GM19455 (cell line): ENCODE data around the gene CRELD2.

Experiments
- ATAC-seq: cut with Tn5 transposase; IDR thresholded peaks from one replicate; pipeline ENCODE4 v1.9.1; 2021; ENCODE audit not compliant: unreplicated experiment

CRELD2 gene

GRCh38 chr22:49955581-49956417, 37.4 kb downstream of the CRELD2 start:
- ATAC-seq = no peak

GRCh38 chr22:49956418-49956770, 38.0 kb downstream of the CRELD2 start:
- ATAC-seq = no peak

GRCh38 chr22:49956914-49957825, 38.7 kb downstream of the CRELD2 start:
- ATAC-seq = no peak

GRCh38 chr22:49957826-49958365, 39.5 kb downstream of the CRELD2 start:
- ATAC-seq = no peak

- no peak for ATAC-seq
Measured at GRCh38 chr22:49958366-49958921, 40.0 kb downstream of the CRELD2 start.

- no peak for ATAC-seq
Measured at GRCh38 chr22:49958931-49959781, 40.7 kb downstream of the CRELD2 start.

- no peak for ATAC-seq
Measured at GRCh38 chr22:49959782-49960158, 41.3 kb downstream of the CRELD2 start.

GRCh38 chr22:49960159-49961004, 41.9 kb downstream of the CRELD2 start, which contains the start of gene PIM3:
TSS of gene PIM3 (plus strand) at chr22:49960772. CDS start at chr22:49960948, 176 bp downstream.
- ATAC-seq = peak; percentile 58

- ATAC-seq = no peak
Measured at GRCh38 chr22:49961005-49961600, 42.7 kb downstream of the CRELD2 start.

GRCh38 chr22:49961601-49962011, 43.2 kb downstream of the CRELD2 start:
- no peak for ATAC-seq

GRCh38 chr22:49962012-49962750, 43.7 kb downstream of the CRELD2 start:
- ATAC-seq = no peak

- ATAC-seq = no peak
Measured at GRCh38 chr22:49962751-49963646, 44.6 kb downstream of the CRELD2 start.

- no peak for ATAC-seq
Measured at GRCh38 chr22:49963647-49964026, 45.2 kb downstream of the CRELD2 start.

GRCh38 chr22:49964136-49965090, 46.0 kb downstream of the CRELD2 start:
- ATAC-seq = no peak

- ATAC-seq = no peak
Measured at GRCh38 chr22:49965091-49966040, 46.9 kb downstream of the CRELD2 start.
